ENCODE results near the gene MZB1. TPM values are rescaled to one million over a fixed set of nuclear protein-coding genes. Genes with fewer than 3 reads are reported as not detected.
"Not testable (repeated sequence)": the region's sequence is repeated elsewhere in the genome, so short reads cannot be mapped to it uniquely, and the experiment has no call there.

The MZB1 gene
- total RNA-seq, 6 donors from 2014 or later, result 1.5 to 30.7 (median 15.5) TPM

- Histone ChIP-seq H3K27ac (no peak overlapping the region), H3K4me3 (no peak overlapping the region), H3K27me3 (no peaks in the 10 kb centered on the region), H3K36me3 (peaks cover 0 to 22% (median 4%) of the 10 kb centered on the region in 4 donors), H3K9me3 (no peaks in the 10 kb centered on the region), H3K4me1 (peaks cover 0 to under 1% (median under 1%) of the 10 kb centered on the region in 4 donors)
- ATAC-seq (ENCODE audit: low FRiP score in 2 of 2) (no peak), DNase-seq (no peak)
- TF ChIP-seq, protein P1, sequence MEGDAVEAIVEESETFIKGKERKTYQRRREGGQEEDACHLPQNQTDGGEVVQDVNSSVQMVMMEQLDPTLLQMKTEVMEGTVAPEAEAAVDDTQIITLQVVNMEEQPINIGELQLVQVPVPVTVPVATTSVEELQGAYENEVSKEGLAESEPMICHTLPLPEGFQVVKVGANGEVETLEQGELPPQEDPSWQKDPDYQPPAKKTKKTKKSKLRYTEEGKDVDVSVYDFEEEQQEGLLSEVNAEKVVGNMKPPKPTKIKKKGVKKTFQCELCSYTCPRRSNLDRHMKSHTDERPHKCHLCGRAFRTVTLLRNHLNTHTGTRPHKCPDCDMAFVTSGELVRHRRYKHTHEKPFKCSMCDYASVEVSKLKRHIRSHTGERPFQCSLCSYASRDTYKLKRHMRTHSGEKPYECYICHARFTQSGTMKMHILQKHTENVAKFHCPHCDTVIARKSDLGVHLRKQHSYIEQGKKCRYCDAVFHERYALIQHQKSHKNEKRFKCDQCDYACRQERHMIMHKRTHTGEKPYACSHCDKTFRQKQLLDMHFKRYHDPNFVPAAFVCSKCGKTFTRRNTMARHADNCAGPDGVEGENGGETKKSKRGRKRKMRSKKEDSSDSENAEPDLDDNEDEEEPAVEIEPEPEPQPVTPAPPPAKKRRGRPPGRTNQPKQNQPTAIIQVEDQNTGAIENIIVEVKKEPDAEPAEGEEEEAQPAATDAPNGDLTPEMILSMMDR (IDR thresholded peaks at IDR 0.05), result no peak
- TF ChIP-seq EP300 (IDR thresholded peaks at IDR 0.05) (no peak), POLR2A (IDR thresholded peaks at IDR 0.05) (no peak), POLR2AphosphoS5 (IDR thresholded peaks at IDR 0.05) (no peak)
- 94 to 95% methylated on average over 14 to 17 of the region's 17 CpGs for WGBS, 2 donors
Measured at GRCh38 chr5:139410993-139411828, 21.5 kb upstream of the MZB1 start.

- peaks cover 0 to 22% (median 4%) of the 10 kb centered on the region in 4 donors for H3K36me3 ChIP-seq
- DNase-seq (no peak), ATAC-seq (ENCODE audit: low FRiP score in 2 of 2) (no peak)
- WGBS, 2 donors, result 79 to 84% methylated on average over 6 of the region's 6 CpGs
- H3K27ac ChIP-seq, result no peak overlapping the region
- H3K9me3 ChIP-seq, result no peaks in the 10 kb centered on the region
- no peaks in the 10 kb centered on the region for H3K27me3 ChIP-seq
- TF ChIP-seq POLR2AphosphoS5 (IDR thresholded peaks at IDR 0.05) (no peak), EP300 (IDR thresholded peaks at IDR 0.05) (no peak), POLR2A (IDR thresholded peaks at IDR 0.05) (no peak)
- TF ChIP-seq, protein P1 (IDR thresholded peaks at IDR 0.05), result no peak
- H3K4me3 ChIP-seq, result no peak overlapping the region
- H3K4me1 ChIP-seq, result no peaks in the 10 kb centered on the region
Measured at GRCh38 chr5:139410121-139410992, 20.6 kb upstream of the MZB1 start.

DNA sequence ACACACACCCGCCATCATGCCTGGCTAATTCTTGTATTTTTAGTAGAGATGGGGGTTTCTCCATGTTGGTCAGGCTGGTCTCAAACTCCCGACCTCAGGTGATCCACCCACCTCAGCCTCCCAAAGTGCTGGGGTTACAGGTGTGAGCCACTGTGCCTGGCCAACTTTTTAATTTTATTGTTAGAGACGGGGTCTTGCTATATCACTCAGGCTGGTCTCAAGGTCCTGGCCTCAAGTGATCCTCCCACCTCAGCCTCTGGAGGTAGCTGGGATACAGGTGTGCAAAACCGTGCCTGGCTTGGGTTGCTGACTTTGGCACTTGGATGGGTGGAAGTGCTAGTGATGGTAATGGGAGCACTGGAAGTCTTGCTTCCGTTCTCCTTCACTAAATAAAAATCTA, 19.4 kb upstream of the MZB1 start:
- H3K27ac ChIP-seq; H3K27me3 ChIP-seq; ATAC-seq (ENCODE audit: low FRiP score in 2 of 2); H3K4me3 ChIP-seq; H3K9me3 ChIP-seq; DNase-seq; H3K4me1 ChIP-seq: not testable (repeated sequence)
- H3K36me3 ChIP-seq, result peaks cover 0 to 22% (median 2%) of the 10 kb centered on the region in 4 donors
- WGBS, 2 donors, result 92 to 96% methylated on average over 5 of the region's 5 CpGs

GRCh38 chr5:139408191-139408590, 18.5 kb upstream of the MZB1 start:
- TF ChIP-seq EP300 (IDR thresholded peaks at IDR 0.05) (no peak), POLR2A (IDR thresholded peaks at IDR 0.05) (no peak), POLR2AphosphoS5 (IDR thresholded peaks at IDR 0.05) (no peak)
- TF ChIP-seq, protein P1 (IDR thresholded peaks at IDR 0.05), result no peak
- Histone ChIP-seq H3K27me3 (no peaks in the 10 kb centered on the region), H3K27ac (no peak overlapping the region), H3K4me1 (peaks cover 9 to 12% (median 10%) of the 10 kb centered on the region in 4 donors), H3K36me3 (peaks cover 0 to 17% (median 2%) of the 10 kb centered on the region in 4 donors), H3K9me3 (no peaks in the 10 kb centered on the region), H3K4me3 (no peak overlapping the region)
- DNase-seq (no peak), ATAC-seq (ENCODE audit: low FRiP score in 2 of 2) (no peak)
- 93 to 97% methylated on average over 7 of the region's 7 CpGs for WGBS, 2 donors

GRCh38 chr5:139407517-139407916, 17.8 kb upstream of the MZB1 start:
- Histone ChIP-seq H3K4me3 (no peak overlapping the region), H3K36me3 (peaks cover 0 to 10% (median 2%) of the 10 kb centered on the region in 4 donors), H3K27me3 (no peaks in the 10 kb centered on the region), H3K9me3 (no peaks in the 10 kb centered on the region), H3K4me1 (peaks cover 13 to 17% (median 15%) of the 10 kb centered on the region in 4 donors), H3K27ac (no peak overlapping the region)
- no peak for DNase-seq
- no peak for ATAC-seq (ENCODE audit: low FRiP score in 2 of 2)
- TF ChIP-seq POLR2AphosphoS5 (IDR thresholded peaks at IDR 0.05) (no peak), EP300 (IDR thresholded peaks at IDR 0.05) (no peak), POLR2A (IDR thresholded peaks at IDR 0.05) (no peak)
- TF ChIP-seq, protein P1 (IDR thresholded peaks at IDR 0.05), result no peak
